Gastroesophageal sphincter (tissue), 4 donors: ENCODE results near the gene BORCS5. TPM values are rescaled to one million over a fixed set of nuclear protein-coding genes. Genes with fewer than 3 reads are reported as not detected.

Experiments used
- ATAC-seq: fragments of 150-250 bp; one replicate; pipeline ENCODE4 v1.9.1; 2016; ENCODE audit warnings: mild to moderate bottlenecking, moderate library complexity
- H3K27ac ChIP-seq, 4 donors: fragments of 200-600 bp; sonication (generic) in 3 of 4; 1 replicate in 3 of 4; 2 replicates in 1 of 4; pipeline ENCODE4 v1.5.1; 2016 to 2019
- H3K27me3 ChIP-seq: fragments of 200-600 bp; sonication (generic); one replicate; pipeline ENCODE4 v1.5.1; 2019
- H3K36me3 ChIP-seq, 2 donors: fragments of 200-600 bp; sonication (generic); one replicate each; pipeline ENCODE4 v1.5.1; 2019; ENCODE audit warnings: control low read depth in 1 of 2
- H3K4me1 ChIP-seq, 3 donors: fragments of 200-600 bp; sonication (generic); 1 replicate in 2 of 3; 2 replicates in 1 of 3; pipeline ENCODE4 v1.5.1; 2016 to 2019; ENCODE audit warnings: control low read depth in 2 of 3
- H3K4me3 ChIP-seq, 2 donors: fragments of 200-600 bp; sonication (generic); one replicate each; pipeline ENCODE4 v1.5.1; 2019; ENCODE audit warnings: mild to moderate bottlenecking in 1 of 2, moderate library complexity in 1 of 2
- H3K9me3 ChIP-seq, 3 donors: fragments of 200-600 bp; sonication (generic); one replicate each; pipeline ENCODE4 v1.5.1; 2017 to 2019; ENCODE audit warnings: control low read depth in 2 of 3
- EP300 ChIP-seq: sonication (generic); formaldehyde crosslinking; IDR thresholded peaks from one replicate; pipeline ENCODE4 v1.6.1; 2017; ENCODE audit warnings: antibody characterized with exemption, mild to moderate bottlenecking
- POLR2A ChIP-seq, 2 donors: fragments of 450-650 bp; IDR thresholded peaks; one replicate each; pipeline ENCODE4 v1.6.1; 2017; ENCODE audit warnings: antibody characterized with exemption in 2 of 2, mild to moderate bottlenecking in 2 of 2, moderate library complexity in 1 of 2
- POLR2AphosphoS5 ChIP-seq: sonication (generic); formaldehyde crosslinking; IDR thresholded peaks from one replicate; pipeline ENCODE4 v1.6.1; 2017; ENCODE audit warnings: antibody characterized with exemption
- WGBS, 2 donors: methylation state at CpG; one replicate each; pipeline ENCODE4 v1.1.5; 2018; ENCODE audit warnings: low coverage in 1 of 2; 5-methylcytosine and 5-hydroxymethylcytosine counted together
- total RNA-seq, 4 donors: library from RNA; depleted of rRNA; stranded (reverse); fragments of >200 nt; gene quantifications; one replicate each; pipeline ENCODE4 v1.1.0, GENCODE V29; 2016
- TF ChIP-seq, protein P1 (sequence below), 4 experiments: fragments of 200-600 bp in 2 of 4; fragments of 450-650 bp in 2 of 4; sonication (generic) in 1 of 4; IDR thresholded peaks; one replicate each; pipeline ENCODE4 v1.5.1; 2017 to 2019; ENCODE audit warnings: antibody characterized with exemption in 4 of 4, mild to moderate bottlenecking in 2 of 4, moderate library complexity in 2 of 4

Gene BORCS5
- total RNA-seq, 4 donors from 2014 or later, result 10.5 to 29.1 (median 19.0) TPM

DNA sequence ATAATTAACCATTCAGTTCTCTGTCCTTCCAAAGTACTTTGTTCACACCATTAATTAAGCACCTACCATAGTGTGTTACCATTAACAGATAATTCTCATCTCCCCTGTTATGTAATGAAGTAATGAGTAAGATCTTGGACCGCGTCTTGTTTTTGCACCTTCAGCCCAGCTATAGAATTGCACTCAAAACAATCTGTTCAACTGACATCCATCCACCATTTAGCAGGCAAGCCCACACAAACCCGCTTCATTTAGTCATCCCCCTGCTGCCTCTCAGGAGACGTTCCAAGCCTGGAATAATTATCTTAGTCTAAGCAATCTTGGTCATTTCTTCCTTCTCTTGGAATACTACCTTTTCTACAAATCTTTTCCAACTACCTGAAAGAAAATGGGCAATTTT, 131.4 kb downstream of the BORCS5 start:
- 76 to 93% methylated on average over 3 to 4 of the region's 4 CpGs for WGBS, 2 donors

DNA sequence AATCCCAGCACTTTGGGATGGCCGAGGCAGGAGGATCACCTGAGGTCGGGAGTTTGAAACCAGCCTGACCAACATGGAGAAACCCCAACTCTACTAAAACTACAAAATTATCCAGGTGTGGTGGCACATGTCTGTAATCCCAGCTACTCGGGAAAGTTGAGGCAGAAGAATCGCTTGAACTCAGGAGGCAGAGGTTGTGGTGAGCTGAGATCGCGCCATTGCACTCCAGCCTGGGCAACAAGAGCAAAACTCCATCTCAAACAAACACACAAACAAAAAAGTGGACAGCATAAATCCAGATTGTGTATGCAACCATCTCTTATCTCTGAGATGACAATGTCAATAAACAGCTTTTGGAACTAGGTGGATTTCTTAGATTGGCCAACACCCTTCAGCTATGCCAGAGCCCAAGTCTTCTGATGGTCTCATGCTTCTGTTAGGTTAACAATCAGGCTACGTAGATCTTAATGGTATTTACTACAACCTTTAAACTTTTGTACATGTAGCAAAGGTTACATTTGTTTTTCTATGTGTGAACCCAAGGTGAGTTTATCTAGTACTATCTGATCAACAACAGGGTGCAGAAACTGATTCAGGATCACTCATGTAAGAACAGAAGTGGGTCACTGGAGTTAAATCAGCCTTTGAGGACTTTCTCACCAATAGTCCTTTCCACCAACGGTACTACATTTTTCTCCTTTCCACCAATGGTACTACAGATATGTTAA, 132.1 kb downstream of the BORCS5 start:
- Histone ChIP-seq H3K36me3 (peaks cover 0 to 32% of the 10 kb centered on the region in 2 donors), H3K4me1 (no peaks in the 10 kb centered on the region), H3K9me3 (no peaks in the 10 kb centered on the region), H3K27ac (no peak overlapping the region), H3K27me3 (no peaks in the 10 kb centered on the region), H3K4me3 (no peak overlapping the region)
- WGBS, 2 donors, result 91 to 98% methylated on average over 6 of the region's 8 CpGs
- TF ChIP-seq POLR2AphosphoS5 (no peak), POLR2A (IDR thresholded peaks at IDR 0.05) (no peak), EP300 (no peak)
- TF ChIP-seq, protein P1, sequence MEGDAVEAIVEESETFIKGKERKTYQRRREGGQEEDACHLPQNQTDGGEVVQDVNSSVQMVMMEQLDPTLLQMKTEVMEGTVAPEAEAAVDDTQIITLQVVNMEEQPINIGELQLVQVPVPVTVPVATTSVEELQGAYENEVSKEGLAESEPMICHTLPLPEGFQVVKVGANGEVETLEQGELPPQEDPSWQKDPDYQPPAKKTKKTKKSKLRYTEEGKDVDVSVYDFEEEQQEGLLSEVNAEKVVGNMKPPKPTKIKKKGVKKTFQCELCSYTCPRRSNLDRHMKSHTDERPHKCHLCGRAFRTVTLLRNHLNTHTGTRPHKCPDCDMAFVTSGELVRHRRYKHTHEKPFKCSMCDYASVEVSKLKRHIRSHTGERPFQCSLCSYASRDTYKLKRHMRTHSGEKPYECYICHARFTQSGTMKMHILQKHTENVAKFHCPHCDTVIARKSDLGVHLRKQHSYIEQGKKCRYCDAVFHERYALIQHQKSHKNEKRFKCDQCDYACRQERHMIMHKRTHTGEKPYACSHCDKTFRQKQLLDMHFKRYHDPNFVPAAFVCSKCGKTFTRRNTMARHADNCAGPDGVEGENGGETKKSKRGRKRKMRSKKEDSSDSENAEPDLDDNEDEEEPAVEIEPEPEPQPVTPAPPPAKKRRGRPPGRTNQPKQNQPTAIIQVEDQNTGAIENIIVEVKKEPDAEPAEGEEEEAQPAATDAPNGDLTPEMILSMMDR (IDR thresholded peaks at IDR 0.05), result no peak
- ATAC-seq, result no peak

More for the DNA sequence above, 131.4 kb downstream of the BORCS5 start:
- no peaks in the 10 kb centered on the region for H3K9me3 ChIP-seq
- no peak for ATAC-seq
- H3K4me1 ChIP-seq, result no peaks in the 10 kb centered on the region
- H3K27ac ChIP-seq, result no peak overlapping the region
- no peaks in the 10 kb centered on the region for H3K27me3 ChIP-seq
- H3K36me3 ChIP-seq, result peaks cover 0 to 32% of the 10 kb centered on the region in 2 donors
- TF ChIP-seq, protein P1 (IDR thresholded peaks at IDR 0.05), result no peak
- no peak for TF ChIP-seq EP300
- TF ChIP-seq POLR2A (IDR thresholded peaks at IDR 0.05), result no peak
- TF ChIP-seq POLR2AphosphoS5, result no peak
- H3K4me3 ChIP-seq, result no peak overlapping the region

DNA sequence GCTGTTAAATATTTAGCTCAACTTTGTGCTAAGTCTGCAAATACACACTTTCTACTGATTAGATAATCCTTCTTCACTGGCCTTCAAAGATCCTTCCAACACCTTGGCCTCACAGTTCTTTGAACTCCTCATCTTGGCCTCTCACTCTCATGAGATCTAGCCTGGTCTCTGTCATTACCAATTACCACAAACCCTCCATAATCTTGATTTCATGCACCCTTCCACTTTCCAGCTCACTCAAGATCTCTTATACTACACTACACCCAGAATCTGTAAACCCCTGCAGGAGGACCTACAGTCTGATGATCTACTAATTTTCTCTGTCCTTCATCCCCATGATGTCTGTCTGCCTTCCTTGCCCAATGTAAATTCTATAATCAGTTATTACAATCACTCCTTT, 134.7 kb downstream of the BORCS5 start:
- H3K9me3 ChIP-seq, result no peaks in the 10 kb centered on the region
- H3K4me1 ChIP-seq, result no peaks in the 10 kb centered on the region
- no peak overlapping the region for H3K4me3 ChIP-seq
- no peak for ATAC-seq
- peaks cover 0 to 17% of the 10 kb centered on the region in 2 donors for H3K36me3 ChIP-seq
- no peaks in the 10 kb centered on the region for H3K27me3 ChIP-seq
- H3K27ac ChIP-seq, result no peak overlapping the region
- TF ChIP-seq EP300 (no peak), POLR2AphosphoS5 (no peak), POLR2A (IDR thresholded peaks at IDR 0.05) (no peak)
- TF ChIP-seq, protein P1 (IDR thresholded peaks at IDR 0.05), result no peak

DNA sequence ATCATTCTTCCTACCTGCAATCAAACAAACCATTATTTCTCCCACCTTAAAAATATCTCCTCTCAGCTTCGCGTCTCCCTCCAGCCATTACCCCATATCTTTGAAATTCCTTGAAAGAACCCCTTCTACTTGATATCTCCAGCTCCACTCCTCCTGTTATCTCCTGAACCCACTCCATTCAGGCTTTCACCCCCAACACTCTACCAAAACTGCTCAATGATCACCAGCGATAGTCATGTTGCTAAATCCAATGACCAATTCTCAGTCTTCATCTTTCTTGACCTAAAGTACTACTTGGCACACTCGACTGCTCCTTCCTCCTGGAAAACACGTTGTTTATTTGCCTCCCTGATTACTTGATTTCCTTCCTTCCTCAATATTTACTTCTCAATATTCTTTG, 135.7 kb downstream of the BORCS5 start:
- no peaks in the 10 kb centered on the region for H3K4me1 ChIP-seq
- no peaks in the 10 kb centered on the region for H3K9me3 ChIP-seq
- 84 to 92% methylated on average over 5 of the region's 5 CpGs for WGBS, 2 donors
- peaks cover 0 to 13% of the 10 kb centered on the region in 2 donors for H3K36me3 ChIP-seq
- H3K4me3 ChIP-seq, result no peak overlapping the region
- no peak overlapping the region for H3K27ac ChIP-seq
- ATAC-seq, result no peak
- no peak for TF ChIP-seq POLR2A (IDR thresholded peaks at IDR 0.05)
- TF ChIP-seq POLR2AphosphoS5, result no peak
- TF ChIP-seq, protein P1 (IDR thresholded peaks at IDR 0.05), result no peak
- TF ChIP-seq EP300, result no peak
- H3K27me3 ChIP-seq, result no peaks in the 10 kb centered on the region

DNA sequence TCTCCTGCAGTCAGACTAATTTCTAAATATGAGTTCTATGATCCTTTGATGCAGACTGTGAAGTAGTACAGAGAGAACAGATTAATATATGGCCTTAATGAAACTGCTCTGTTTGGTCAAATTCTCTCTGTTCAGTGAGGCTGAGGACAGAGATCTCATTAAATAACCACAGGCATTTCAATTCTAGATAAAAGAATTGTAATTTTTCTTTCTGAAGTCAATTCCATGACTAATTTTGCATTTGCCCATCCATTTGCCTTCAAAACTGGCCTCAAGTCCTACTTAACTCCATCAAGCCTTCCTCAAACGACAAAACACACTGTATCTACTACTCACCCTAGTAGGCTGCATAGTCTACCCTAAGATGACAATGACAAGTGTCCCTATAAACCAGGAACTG, 138.7 kb downstream of the BORCS5 start:
- Histone ChIP-seq H3K4me3 (no peak overlapping the region), H3K4me1 (no peaks in the 10 kb centered on the region), H3K27ac (no peak overlapping the region), H3K9me3 (no peaks in the 10 kb centered on the region), H3K36me3 (peaks cover 0 to 13% of the 10 kb centered on the region in 2 donors), H3K27me3 (no peaks in the 10 kb centered on the region)
- 83 to 100% methylated on average over 1 of the region's 1 CpG for WGBS, 2 donors
- TF ChIP-seq POLR2AphosphoS5 (no peak), EP300 (no peak), POLR2A (IDR thresholded peaks at IDR 0.05) (no peak)
- TF ChIP-seq, protein P1 (IDR thresholded peaks at IDR 0.05), result no peak
- ATAC-seq, result no peak
